AG04449 (cell line): ENCODE results near the gene CALN1.

Source experiments
- CTCF ChIA-PET: fragments of 350-600 bp; formaldehyde crosslinking; extraction: SDS; loops from one replicate; lab custom pipeline; 2021; ENCODE audit warnings: antibody characterized with exemption; lab: Yijun Ruan, JAX
- POLR2A ChIA-PET: fragments of 400-600, 350-600 bp; formaldehyde crosslinking; extraction: SDS; loops from one replicate; lab custom pipeline; 2020; ENCODE audit warnings: antibody characterized with exemption, inconsistent platforms; lab: Yijun Ruan, JAX
- DNase-seq: peaks from one replicate; pipeline ENCODE4 v3.0.0-alpha.2; 2010; ENCODE audit warnings: low read depth, low spot score
- H3K4me3 ChIP-seq: 2 replicates; pipeline ENCODE4 v1.5.1; 2011; ENCODE audit warnings: low read depth, mild to moderate bottlenecking, control low read depth, low read length
- TF ChIP-seq, protein P1 (sequence below): IDR thresholded peaks from one replicate; pipeline ENCODE4 v1.5.1; 2011; ENCODE audit warnings: mild to moderate bottlenecking, moderate library complexity, low read length, control low read depth, inconsistent platforms; ENCODE audit not compliant: insufficient read depth; ENCODE audit errors: missing control alignments

The CALN1 gene

DNA sequence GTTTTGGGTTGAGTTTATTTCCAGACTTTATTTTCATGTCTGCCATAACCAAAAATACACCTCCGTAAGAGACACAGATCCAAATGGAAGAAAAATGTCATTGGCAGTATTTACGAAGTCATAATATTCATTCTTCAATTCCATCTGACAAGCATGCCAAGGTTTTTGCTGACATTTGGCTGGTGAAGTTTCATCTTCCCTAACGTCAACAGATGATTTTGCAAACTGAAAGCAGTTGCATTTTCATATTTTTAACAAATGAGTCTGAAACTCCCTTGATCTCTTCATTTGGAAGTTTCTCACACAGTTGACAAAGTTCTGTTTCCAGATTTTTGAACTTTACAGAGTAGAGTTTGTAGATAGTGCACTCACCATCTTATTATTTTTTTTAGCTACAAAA is 114.5 kb downstream of the CALN1 start:
- H3K4me3 ChIP-seq, result no peak overlapping the region
- ChIA-PET POLR2A (no interaction called here), CTCF (no interaction called here)
- DNase-seq, result no peak
- TF ChIP-seq, protein P1, sequence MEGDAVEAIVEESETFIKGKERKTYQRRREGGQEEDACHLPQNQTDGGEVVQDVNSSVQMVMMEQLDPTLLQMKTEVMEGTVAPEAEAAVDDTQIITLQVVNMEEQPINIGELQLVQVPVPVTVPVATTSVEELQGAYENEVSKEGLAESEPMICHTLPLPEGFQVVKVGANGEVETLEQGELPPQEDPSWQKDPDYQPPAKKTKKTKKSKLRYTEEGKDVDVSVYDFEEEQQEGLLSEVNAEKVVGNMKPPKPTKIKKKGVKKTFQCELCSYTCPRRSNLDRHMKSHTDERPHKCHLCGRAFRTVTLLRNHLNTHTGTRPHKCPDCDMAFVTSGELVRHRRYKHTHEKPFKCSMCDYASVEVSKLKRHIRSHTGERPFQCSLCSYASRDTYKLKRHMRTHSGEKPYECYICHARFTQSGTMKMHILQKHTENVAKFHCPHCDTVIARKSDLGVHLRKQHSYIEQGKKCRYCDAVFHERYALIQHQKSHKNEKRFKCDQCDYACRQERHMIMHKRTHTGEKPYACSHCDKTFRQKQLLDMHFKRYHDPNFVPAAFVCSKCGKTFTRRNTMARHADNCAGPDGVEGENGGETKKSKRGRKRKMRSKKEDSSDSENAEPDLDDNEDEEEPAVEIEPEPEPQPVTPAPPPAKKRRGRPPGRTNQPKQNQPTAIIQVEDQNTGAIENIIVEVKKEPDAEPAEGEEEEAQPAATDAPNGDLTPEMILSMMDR, result no peak

GRCh38 chr7:72292794-72293193 is 119.3 kb downstream of the CALN1 start:
- no peak for DNase-seq
- H3K4me3 ChIP-seq, result no peak overlapping the region
- TF ChIP-seq, protein P1, result no peak
- ChIA-PET CTCF (no interaction called here), POLR2A (no interaction called here)

- ChIA-PET CTCF (no interaction called here), POLR2A (no interaction called here)
- TF ChIP-seq, protein P1, result no peak
Observed at GRCh38 chr7:72292118-72292517, 120.0 kb downstream of the CALN1 start.

GRCh38 chr7:72286519-72286918 is 125.6 kb downstream of the CALN1 start:
- CTCF ChIA-PET, result no interaction called here
- TF ChIP-seq, protein P1, result no peak
- DNase-seq, result no peak
- no peak overlapping the region for H3K4me3 ChIP-seq
- POLR2A ChIA-PET, result no interaction called here

More at GRCh38 chr7:72292118-72292517, 120.0 kb downstream of the CALN1 start:
- H3K4me3 ChIP-seq, result no peak overlapping the region
- DNase-seq, result no peak

GRCh38 chr7:72283309-72283708 is 128.8 kb downstream of the CALN1 start:
- CTCF ChIA-PET, result no interaction called here
- no peak for DNase-seq
- no peak overlapping the region for H3K4me3 ChIP-seq
- TF ChIP-seq, protein P1, result no peak
- POLR2A ChIA-PET, result no interaction called here

GRCh38 chr7:72281308-72281707 is 130.8 kb downstream of the CALN1 start:
- TF ChIP-seq, protein P1, result no peak
- POLR2A ChIA-PET, result no interaction called here
- no peak for DNase-seq
- H3K4me3 ChIP-seq, result no peak overlapping the region
- CTCF ChIA-PET, result no interaction called here
